Measurements from ENCODE around the gene FOLR1.

DNA sequence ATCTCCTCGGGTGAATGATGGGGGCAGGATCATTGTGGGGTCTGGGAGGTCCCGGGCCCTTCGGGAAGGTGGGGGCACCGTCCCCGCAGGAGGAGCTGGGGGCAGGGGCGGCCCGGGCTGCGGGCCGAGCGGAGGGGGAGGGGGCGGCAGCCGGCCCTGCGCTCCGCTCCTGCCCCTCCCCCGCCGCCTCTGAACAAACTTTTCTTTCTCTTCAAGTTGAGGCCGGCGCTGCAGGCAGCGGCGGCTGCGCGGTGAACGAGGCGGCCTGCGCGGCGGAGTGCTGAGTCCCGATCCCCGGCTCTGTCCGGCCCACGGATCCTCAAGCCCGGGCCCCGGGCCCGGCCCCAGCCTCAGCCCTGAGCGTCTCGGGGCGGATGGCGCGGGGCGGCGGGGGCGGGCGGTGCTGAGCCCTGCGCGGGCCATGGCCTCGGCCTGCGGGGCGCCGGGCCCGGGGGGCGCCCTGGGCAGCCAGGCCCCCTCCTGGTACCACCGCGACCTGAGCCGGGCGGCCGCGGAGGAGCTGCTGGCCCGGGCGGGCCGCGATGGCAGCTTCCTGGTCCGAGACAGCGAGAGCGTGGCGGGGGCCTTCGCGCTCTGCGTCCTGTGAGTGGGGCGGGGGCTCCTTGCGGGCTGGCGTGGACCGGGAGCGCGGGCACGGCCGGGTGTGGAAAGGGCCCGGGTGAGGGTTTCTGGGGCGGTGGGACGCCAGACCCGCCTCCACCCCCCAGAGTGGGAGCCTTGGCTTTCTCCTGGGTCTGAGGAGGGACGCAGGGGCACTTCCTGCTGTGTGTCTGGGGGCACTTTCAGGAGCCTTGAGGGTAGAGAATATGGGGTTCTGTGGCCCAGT lies 32.8 kb downstream of the FOLR1 start, which contains the start of gene INPPL1:
- TF ChIP-seq, protein P1, sequence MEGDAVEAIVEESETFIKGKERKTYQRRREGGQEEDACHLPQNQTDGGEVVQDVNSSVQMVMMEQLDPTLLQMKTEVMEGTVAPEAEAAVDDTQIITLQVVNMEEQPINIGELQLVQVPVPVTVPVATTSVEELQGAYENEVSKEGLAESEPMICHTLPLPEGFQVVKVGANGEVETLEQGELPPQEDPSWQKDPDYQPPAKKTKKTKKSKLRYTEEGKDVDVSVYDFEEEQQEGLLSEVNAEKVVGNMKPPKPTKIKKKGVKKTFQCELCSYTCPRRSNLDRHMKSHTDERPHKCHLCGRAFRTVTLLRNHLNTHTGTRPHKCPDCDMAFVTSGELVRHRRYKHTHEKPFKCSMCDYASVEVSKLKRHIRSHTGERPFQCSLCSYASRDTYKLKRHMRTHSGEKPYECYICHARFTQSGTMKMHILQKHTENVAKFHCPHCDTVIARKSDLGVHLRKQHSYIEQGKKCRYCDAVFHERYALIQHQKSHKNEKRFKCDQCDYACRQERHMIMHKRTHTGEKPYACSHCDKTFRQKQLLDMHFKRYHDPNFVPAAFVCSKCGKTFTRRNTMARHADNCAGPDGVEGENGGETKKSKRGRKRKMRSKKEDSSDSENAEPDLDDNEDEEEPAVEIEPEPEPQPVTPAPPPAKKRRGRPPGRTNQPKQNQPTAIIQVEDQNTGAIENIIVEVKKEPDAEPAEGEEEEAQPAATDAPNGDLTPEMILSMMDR (IDR thresholded peaks at IDR 0.05; ENCODE audit: low read depth, low read length, poor library complexity, severe bottlenecking), result no peak
- no peak for TF ChIP-seq EZH2phosphoT487 (IDR thresholded peaks at IDR 0.05; ENCODE audit: borderline replicate concordance, low read length)

All from DOHH2 (cell line).